Mesenchymal stem cell (in vitro differentiated cells and primary cell): ENCODE results near the gene ACE2.
A peak's percentile ranks its signal among the peaks of the same experiment; 100 is the strongest.

Experiments
- DNase-seq: peaks from one replicate; pipeline ENCODE4 v3.0.0-alpha.2; 2013
- H2AFZ ChIP-seq: one replicate; pipeline ENCODE4 v1.6.1; 2013; ENCODE audit warnings: low read depth, mild to moderate bottlenecking, control low read depth, inconsistent platforms, low read length, moderate library complexity
- H2AK5ac ChIP-seq: 2 replicates; pipeline ENCODE4 v1.6.1; 2013; ENCODE audit warnings: low read length, moderate library complexity, mild to moderate bottlenecking, inconsistent platforms; ENCODE audit not compliant: severe bottlenecking
- H2BK120ac ChIP-seq: one replicate; pipeline ENCODE4 v1.6.1; 2013; ENCODE audit warnings: low read depth, mild to moderate bottlenecking, inconsistent platforms, low read length, moderate library complexity
- H2BK12ac ChIP-seq, 2 experiments: one replicate each; pipeline ENCODE4 v1.6.1; 2013; ENCODE audit warnings: inconsistent platforms in 2 of 2, low read length in 2 of 2, mild to moderate bottlenecking in 2 of 2, moderate library complexity in 2 of 2, control low read depth in 1 of 2
- H2BK15ac ChIP-seq: one replicate; pipeline ENCODE4 v1.6.1; 2013; ENCODE audit warnings: mild to moderate bottlenecking, low read depth, inconsistent platforms; ENCODE audit not compliant: poor library complexity, severe bottlenecking
- H2BK5ac ChIP-seq: 2 replicates; pipeline ENCODE4 v1.6.1; 2013; ENCODE audit warnings: low read depth, mild to moderate bottlenecking, low read length, control low read depth, inconsistent platforms; ENCODE audit not compliant: poor library complexity, severe bottlenecking
- H3K14ac ChIP-seq, 2 experiments: one replicate each; pipeline ENCODE4 v1.6.1; 2013; ENCODE audit warnings: inconsistent platforms in 2 of 2, low read length in 2 of 2, control low read depth in 1 of 2, mild to moderate bottlenecking in 1 of 2, moderate library complexity in 1 of 2
- H3K18ac ChIP-seq, 2 experiments: one replicate each; pipeline ENCODE4 v1.6.1; 2013; ENCODE audit warnings: inconsistent platforms in 2 of 2, low read length in 2 of 2, control low read depth in 1 of 2, low read depth in 1 of 2, mild to moderate bottlenecking in 1 of 2
- H3K23ac ChIP-seq, 2 experiments: one replicate each; pipeline ENCODE4 v1.6.1; 2013; ENCODE audit warnings: inconsistent platforms in 2 of 2, low read length in 2 of 2, mild to moderate bottlenecking in 2 of 2, moderate library complexity in 2 of 2, control low read depth in 1 of 2
- H3K27ac ChIP-seq: 2 replicates; pipeline ENCODE4 v1.5.1; 2013; ENCODE audit warnings: mild to moderate bottlenecking, moderate library complexity, low read length, control low read depth, inconsistent platforms; ENCODE audit not compliant: poor library complexity, severe bottlenecking
- H3K27me3 ChIP-seq, 2 experiments: 2 replicates each; pipeline versions ENCODE4 v1.6.1 to v1.7.0; 2013; ENCODE audit warnings: low read length in 2 of 2, mild to moderate bottlenecking in 2 of 2, moderate library complexity in 2 of 2, control low read depth in 1 of 2, inconsistent platforms in 1 of 2; ENCODE audit not compliant: control insufficient read depth in 1 of 2, insufficient read depth in 1 of 2
- H3K36me3 ChIP-seq, 2 experiments: 2 replicates each; pipeline versions ENCODE4 v1.6.1 to v1.7.0; 2013; ENCODE audit warnings: low read length in 2 of 2, control low read depth in 1 of 2, inconsistent platforms in 1 of 2, low read depth in 1 of 2, mild to moderate bottlenecking in 1 of 2; ENCODE audit not compliant: insufficient read depth in 2 of 2, control insufficient read depth in 1 of 2
- H3K4ac ChIP-seq, 2 experiments: one replicate each; pipeline ENCODE4 v1.6.1; 2013; ENCODE audit warnings: inconsistent platforms in 2 of 2, low read length in 2 of 2, mild to moderate bottlenecking in 2 of 2, moderate library complexity in 2 of 2, control low read depth in 1 of 2, low read depth in 1 of 2
- H3K4me1 ChIP-seq: 2 replicates; pipeline ENCODE4 v1.6.1; 2013; ENCODE audit warnings: low read depth, low read length, control low read depth; ENCODE audit not compliant: control insufficient read depth, insufficient read depth
- H3K4me2 ChIP-seq: 2 replicates; pipeline ENCODE4 v1.6.1; 2013; ENCODE audit warnings: low read length, mild to moderate bottlenecking, inconsistent platforms; ENCODE audit not compliant: poor library complexity, severe bottlenecking
- H3K4me3 ChIP-seq, 2 experiments: 2 replicates each; pipeline versions ENCODE4 v1.5.1 to v1.7.0; 2013; ENCODE audit warnings: low read length in 2 of 2, mild to moderate bottlenecking in 2 of 2, control low read depth in 1 of 2, low read depth in 1 of 2; ENCODE audit not compliant: insufficient read depth in 1 of 2
- H3K79me1 ChIP-seq: replicated peaks from 2 replicates; pipeline ENCODE4 v1.6.1; 2013; ENCODE audit warnings: mild to moderate bottlenecking, control low read depth, low read length, inconsistent platforms; ENCODE audit not compliant: poor library complexity, severe bottlenecking
- H3K9ac ChIP-seq: 2 replicates; pipeline ENCODE4 v1.7.0; 2013; ENCODE audit warnings: mild to moderate bottlenecking, low read length, moderate library complexity
- H3K9me3 ChIP-seq: 2 replicates; pipeline ENCODE4 v1.7.0; 2013; ENCODE audit warnings: mild to moderate bottlenecking, low read length; ENCODE audit not compliant: control insufficient read depth
- H4K8ac ChIP-seq: one replicate; pipeline ENCODE4 v1.6.1; 2013; ENCODE audit warnings: inconsistent platforms, mild to moderate bottlenecking, low read length, moderate library complexity
- H4K91ac ChIP-seq: one replicate; pipeline ENCODE4 v1.6.1; 2013; ENCODE audit warnings: mild to moderate bottlenecking, low read length, inconsistent platforms
- WGBS: methylation state at CpG from one replicate; pipeline ENCODE4 v1.1.7; 2013; ENCODE audit warnings: mixed read lengths; 5-methylcytosine and 5-hydroxymethylcytosine counted together

The ACE2 gene

DNA sequence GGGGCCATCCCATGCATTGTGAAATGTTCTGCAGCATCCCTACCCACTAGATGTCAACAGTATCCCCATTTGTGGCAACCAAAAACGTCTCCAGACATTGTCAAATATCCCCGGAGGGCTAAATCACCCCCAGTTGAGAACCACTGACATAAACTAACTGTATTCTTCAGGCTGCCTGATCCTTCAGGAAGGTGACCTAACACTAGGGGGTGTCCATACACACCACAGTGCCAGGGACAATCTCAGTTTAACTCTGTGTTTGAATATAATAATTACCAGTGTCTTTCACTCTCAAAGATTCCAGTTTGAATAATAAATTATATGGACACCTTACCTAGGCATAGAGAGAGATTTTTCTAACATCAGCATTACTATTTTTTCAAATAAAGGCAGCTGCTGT, 6.4 kb downstream of the ACE2 start:
- H2BK15ac ChIP-seq: no peak overlapping the region
- H3K4ac ChIP-seq: no peak overlapping the region
- H2AK5ac ChIP-seq: no peak overlapping the region
- peaks cover 0 to 50% of the 10 kb centered on the region in 2 experiments for H3K27me3 ChIP-seq
- no peaks in the 10 kb centered on the region for H3K79me1 ChIP-seq
- WGBS: 38% methylated on average over 2 of the region's 2 CpGs
- DNase-seq: no peak
- H4K8ac ChIP-seq: no peak overlapping the region
- H3K4me2 ChIP-seq: no peak overlapping the region
- no peak overlapping the region for H3K4me3 ChIP-seq
- H2BK5ac ChIP-seq: no peak overlapping the region
- no peak overlapping the region for H2BK120ac ChIP-seq
- no peaks in the 10 kb centered on the region for H3K36me3 ChIP-seq
- H3K18ac ChIP-seq: no peak overlapping the region
- H2BK12ac ChIP-seq: no peak overlapping the region
- H3K14ac ChIP-seq: no peak overlapping the region
- H3K4me1 ChIP-seq: no peaks in the 10 kb centered on the region
- H3K9ac ChIP-seq: no peak overlapping the region
- no peaks in the 10 kb centered on the region for H3K9me3 ChIP-seq
- H4K91ac ChIP-seq: no peak overlapping the region
- H2AFZ ChIP-seq: no peak overlapping the region
- no peak overlapping the region for H3K27ac ChIP-seq
- H3K23ac ChIP-seq: no peak overlapping the region

DNA sequence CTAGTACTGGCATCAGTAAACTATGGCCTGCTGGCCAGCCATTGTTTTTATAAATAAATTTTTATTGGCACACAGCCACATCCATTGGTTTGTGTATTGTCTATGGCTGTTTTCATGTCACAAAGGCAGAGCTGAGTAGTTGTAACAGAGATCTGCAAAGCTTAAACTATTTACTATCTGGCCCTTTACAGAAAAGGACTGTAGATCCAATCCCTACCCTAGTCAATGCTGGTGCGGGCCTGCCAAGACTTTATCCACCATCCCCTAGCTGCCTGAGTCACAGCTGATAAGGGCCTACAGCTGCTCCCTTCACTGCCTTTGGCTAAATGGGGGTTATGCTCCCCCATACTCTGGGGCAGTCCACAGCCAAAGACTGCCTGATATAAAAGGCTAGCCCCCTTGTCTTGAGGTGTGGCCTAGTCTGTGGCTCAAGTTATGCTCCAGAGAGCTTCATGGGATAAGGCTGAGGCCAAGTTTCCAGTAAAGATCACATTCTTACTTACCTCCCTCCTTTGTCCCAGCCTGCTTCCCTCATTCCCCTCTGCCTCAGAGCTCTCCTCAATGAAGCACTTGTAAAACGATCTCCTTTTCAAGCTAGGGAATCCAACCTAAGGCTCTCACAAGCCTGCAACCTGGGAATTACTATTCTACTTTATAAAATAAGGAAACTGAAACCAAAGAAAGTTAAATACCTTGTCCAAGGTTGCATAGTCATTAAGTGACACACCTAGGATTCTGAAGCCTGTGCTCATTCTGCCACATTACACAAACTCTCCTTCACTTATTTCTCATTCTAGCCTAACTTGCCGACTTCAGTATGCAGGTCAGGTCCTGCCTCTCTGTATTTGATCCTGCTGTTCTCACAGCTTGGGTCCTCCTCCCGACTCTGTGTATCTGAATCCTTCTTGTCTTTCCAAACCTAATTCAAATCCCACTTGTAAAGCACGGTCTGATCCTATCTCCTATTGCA, 20.7 kb downstream of the ACE2 start:
- Histone ChIP-seq H2BK15ac (no peak overlapping the region), H3K18ac (peak overlapping the region in 1 of 2 experiments; percentile 2), H3K14ac (no peak overlapping the region), H3K9me3 (no peaks in the 10 kb centered on the region), H4K8ac (no peak overlapping the region), H2AFZ (no peak overlapping the region), H3K4me1 (no peaks in the 10 kb centered on the region), H3K4ac (no peak overlapping the region), H2BK120ac (no peak overlapping the region), H4K91ac (no peak overlapping the region), H3K27ac (no peak overlapping the region), H3K4me2 (no peak overlapping the region), H3K23ac (no peak overlapping the region), H3K36me3 (no peaks in the 10 kb centered on the region), H2BK5ac (no peak overlapping the region), H2AK5ac (no peak overlapping the region), H2BK12ac (no peak overlapping the region), H3K9ac (no peak overlapping the region), H3K4me3 (no peak overlapping the region), H3K27me3 (peaks cover 0 to 7% of the 10 kb centered on the region in 2 experiments), H3K79me1 (no peaks in the 10 kb centered on the region)
- 38% methylated on average over 3 of the region's 5 CpGs for WGBS
- DNase-seq: peak; percentile 1

GRCh38 chrX:15576019-15576418, 24.7 kb downstream of the ACE2 start:
- H3K23ac ChIP-seq: no peak overlapping the region
- no peak overlapping the region for H2BK5ac ChIP-seq
- no peak overlapping the region for H3K18ac ChIP-seq
- H3K27me3 ChIP-seq: peaks cover 0 to 34% of the 10 kb centered on the region in 2 experiments
- no peaks in the 10 kb centered on the region for H3K36me3 ChIP-seq
- no peak overlapping the region for H4K8ac ChIP-seq
- H3K4me1 ChIP-seq: no peaks in the 10 kb centered on the region
- H2AFZ ChIP-seq: no peak overlapping the region
- no peak overlapping the region for H2BK15ac ChIP-seq
- H2BK12ac ChIP-seq: no peak overlapping the region
- H3K79me1 ChIP-seq: no peaks in the 10 kb centered on the region
- no peak overlapping the region for H3K4me2 ChIP-seq
- H2AK5ac ChIP-seq: no peak overlapping the region
- no peak overlapping the region for H3K9ac ChIP-seq
- H3K9me3 ChIP-seq: no peaks in the 10 kb centered on the region
- peak; percentile 32 for DNase-seq
- H3K27ac ChIP-seq: no peak overlapping the region
- H3K4ac ChIP-seq: no peak overlapping the region
- WGBS: no CpG with 5 or more reads among the region's 1 CpG
- H2BK120ac ChIP-seq: no peak overlapping the region
- H3K4me3 ChIP-seq: no peak overlapping the region
- no peak overlapping the region for H4K91ac ChIP-seq
- no peak overlapping the region for H3K14ac ChIP-seq

DNA sequence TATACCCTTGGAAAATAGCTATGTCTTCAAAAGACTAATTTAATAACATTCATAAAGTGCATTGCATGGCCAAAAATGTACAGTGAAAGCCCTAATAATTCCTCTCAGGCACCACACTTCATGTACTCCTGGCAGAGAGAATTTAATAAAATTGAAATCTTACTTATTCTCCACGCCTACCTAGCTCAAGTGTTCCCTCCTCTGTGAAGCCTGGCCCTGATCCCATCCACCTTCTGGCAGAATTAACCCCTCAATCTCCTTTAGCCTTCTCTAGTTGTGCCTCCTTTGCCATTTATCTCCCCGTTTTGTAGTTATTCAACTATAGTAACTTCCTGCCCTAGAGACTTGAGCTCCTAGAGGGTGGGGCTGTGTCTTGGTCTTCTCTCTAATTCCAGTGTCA, 26.7 kb downstream of the ACE2 start:
- Histone ChIP-seq H3K9me3 (no peaks in the 10 kb centered on the region), H2BK5ac (no peak overlapping the region), H3K4ac (no peak overlapping the region), H3K4me1 (no peaks in the 10 kb centered on the region), H4K8ac (no peak overlapping the region), H3K4me3 (no peak overlapping the region), H4K91ac (no peak overlapping the region), H2AFZ (no peak overlapping the region), H3K27me3 (peaks cover 0 to 51% of the 10 kb centered on the region in 2 experiments), H2BK12ac (no peak overlapping the region), H2BK15ac (no peak overlapping the region), H3K27ac (no peak overlapping the region), H3K9ac (no peak overlapping the region), H3K4me2 (no peak overlapping the region), H2AK5ac (no peak overlapping the region), H3K18ac (no peak overlapping the region), H3K23ac (no peak overlapping the region), H3K14ac (no peak overlapping the region), H3K36me3 (no peaks in the 10 kb centered on the region), H3K79me1 (no peaks in the 10 kb centered on the region), H2BK120ac (no peak overlapping the region)
- WGBS: 50% methylated on average over 1 of the region's 2 CpGs
- no peak for DNase-seq
